Fibroblast of the aortic adventitia (primary cell): ENCODE data around the gene NR5A2. TPM values are rescaled to one million over a fixed set of nuclear protein-coding genes. Genes with fewer than 3 reads are reported as not detected.

Experiments
- DNase-seq: peaks from one replicate; pipeline ENCODE4 v3.0.0-alpha.2; 2010; ENCODE audit warnings: low read depth
- H3K4me3 ChIP-seq: 2 replicates; pipeline ENCODE4 v1.5.1; 2011; ENCODE audit warnings: low read depth, mild to moderate bottlenecking, control low read depth, low read length, moderate library complexity
- CTCF ChIP-seq: IDR thresholded peaks from 2 replicates; pipeline ENCODE4 v1.5.1; 2011; ENCODE audit warnings: mild to moderate bottlenecking, low read length, control low read depth, inconsistent platforms; ENCODE audit not compliant: insufficient read depth
- total RNA-seq: library from RNA; depleted of rRNA; stranded (reverse); fragments of >200 nt; gene quantifications from 2 replicates; pipeline ENCODE4 v1.2.3, GENCODE V29; 2012; ENCODE audit warnings: low replicate concordance

The NR5A2 gene
- total RNA-seq, 1 donor = 11.5 TPM

GRCh38 chr1:200034761-200035396 lies 7.4 kb downstream of the NR5A2 start:
- H3K4me3 ChIP-seq = peak overlapping the region; percentile 40
- DNase-seq = no peak
- TF ChIP-seq CTCF = no peak

GRCh38 chr1:200035397-200035955 lies 8.0 kb downstream of the NR5A2 start:
- H3K4me3 ChIP-seq = peak overlapping the region; percentile 28
- no peak for DNase-seq

GRCh38 chr1:200035956-200036618 lies 8.6 kb downstream of the NR5A2 start:
- no peak for TF ChIP-seq CTCF
- H3K4me3 ChIP-seq = no peak overlapping the region
- DNase-seq = no peak

More at GRCh38 chr1:200035397-200035955, 8.0 kb downstream of the NR5A2 start:
- TF ChIP-seq CTCF = no peak

GRCh38 chr1:200036619-200037270 lies 9.2 kb downstream of the NR5A2 start:
- no peak overlapping the region for H3K4me3 ChIP-seq
- TF ChIP-seq CTCF = no peak
- DNase-seq = no peak

DNA sequence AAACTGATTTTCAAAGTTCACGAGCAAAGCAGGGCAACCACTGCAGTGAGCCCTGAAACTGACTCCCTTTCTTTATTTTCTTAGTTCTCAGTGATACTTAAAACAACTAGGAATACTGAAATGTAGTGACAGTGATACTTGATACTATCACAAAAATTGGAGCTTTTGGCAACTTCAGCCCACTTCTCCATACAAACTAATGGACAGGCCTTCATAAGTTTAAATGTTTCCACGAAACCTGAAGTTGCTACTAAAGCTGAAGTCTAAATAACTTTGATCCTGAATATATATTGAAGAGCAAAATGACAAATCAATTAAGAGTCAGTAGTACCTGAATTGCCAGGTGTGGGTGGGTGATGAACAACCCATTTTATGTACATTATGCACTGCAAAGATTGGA lies 10.0 kb downstream of the NR5A2 start:
- TF ChIP-seq CTCF = no peak
- DNase-seq = no peak
- H3K4me3 ChIP-seq = no peak overlapping the region

DNA sequence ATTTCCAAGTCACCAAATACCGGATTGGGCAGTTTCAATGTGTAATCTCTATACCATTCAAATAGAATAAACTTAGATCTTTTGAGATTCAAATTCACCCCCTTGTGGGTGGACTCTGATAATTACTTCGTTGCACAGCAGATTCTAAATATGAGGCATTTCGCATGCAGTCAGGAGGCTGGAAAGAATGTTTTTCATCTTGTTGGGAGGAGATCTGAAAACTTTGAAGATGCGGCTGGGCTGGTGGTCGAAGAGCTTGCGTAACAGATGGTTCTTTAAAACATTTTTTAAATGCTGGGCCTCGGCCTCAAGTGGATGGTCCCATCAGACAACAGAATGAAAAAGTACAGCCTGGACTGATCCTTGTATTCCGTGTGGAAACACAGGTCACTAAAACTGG lies 10.4 kb downstream of the NR5A2 start:
- no peak overlapping the region for H3K4me3 ChIP-seq
- TF ChIP-seq CTCF = no peak
- no peak for DNase-seq
